Measurements from ENCODE around the gene ZNF175.
"Not testable (repeated sequence)": the region's sequence is repeated elsewhere in the genome, so short reads cannot be mapped to it uniquely, and the experiment has no call there.

ZNF175 gene

DNA sequence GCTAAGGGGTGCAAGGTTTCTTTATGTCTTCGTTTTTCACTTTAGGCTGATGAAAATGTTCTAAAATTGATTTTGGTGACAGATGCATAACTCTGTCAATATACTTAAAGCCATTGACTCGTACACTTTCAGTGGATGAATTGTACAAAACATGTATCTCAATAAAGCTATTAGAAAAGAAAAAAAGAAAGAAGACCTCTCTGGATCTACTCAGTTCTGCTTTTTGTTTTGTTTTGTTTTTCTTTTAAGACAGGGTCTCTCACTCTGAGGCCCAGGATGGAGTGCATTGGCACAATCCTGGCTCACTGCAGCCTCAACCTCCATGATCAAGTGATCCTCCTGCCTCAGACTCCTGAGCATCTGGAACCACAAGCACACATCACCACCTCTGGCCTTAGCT lies 55.6 kb downstream of the ZNF175 start:
- FAIRE-seq (no peak), DNase-seq (ENCODE audit: low spot score) (no peak)

DNA sequence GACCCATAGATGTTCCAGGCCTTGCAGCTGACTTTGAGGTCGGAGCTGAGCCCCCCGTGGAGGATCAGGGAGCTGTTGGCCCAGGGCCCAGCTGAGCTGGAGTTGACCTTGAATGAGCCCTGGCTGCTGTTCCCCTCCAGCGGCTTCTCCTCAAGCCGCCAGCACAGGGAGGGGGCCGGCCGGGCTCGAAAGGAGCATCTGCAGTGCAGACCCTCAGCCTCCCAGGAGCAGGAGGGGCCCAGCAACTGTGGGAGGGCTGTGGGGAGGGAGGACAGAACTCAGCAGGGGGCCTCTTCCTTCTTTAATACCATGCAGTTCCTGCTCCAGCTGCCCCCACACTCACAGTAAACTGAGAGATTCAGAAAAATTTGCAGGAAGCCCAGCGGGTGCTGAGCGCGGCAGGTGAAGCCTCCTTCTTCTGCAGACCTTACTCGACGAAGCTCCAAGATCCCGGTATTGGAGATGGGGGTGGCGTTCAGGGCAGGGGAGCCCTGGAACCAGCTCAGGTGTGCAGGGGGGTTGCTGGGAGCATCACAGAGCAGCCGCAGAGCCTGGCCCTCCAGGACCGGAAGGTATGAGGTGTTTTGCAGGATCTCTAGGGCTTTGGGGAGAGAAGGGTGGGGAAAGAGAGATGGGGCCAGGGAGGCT lies 56.5 kb downstream of the ZNF175 start:
- FAIRE-seq: no peak
- no peak for DNase-seq (ENCODE audit: low spot score)

DNA sequence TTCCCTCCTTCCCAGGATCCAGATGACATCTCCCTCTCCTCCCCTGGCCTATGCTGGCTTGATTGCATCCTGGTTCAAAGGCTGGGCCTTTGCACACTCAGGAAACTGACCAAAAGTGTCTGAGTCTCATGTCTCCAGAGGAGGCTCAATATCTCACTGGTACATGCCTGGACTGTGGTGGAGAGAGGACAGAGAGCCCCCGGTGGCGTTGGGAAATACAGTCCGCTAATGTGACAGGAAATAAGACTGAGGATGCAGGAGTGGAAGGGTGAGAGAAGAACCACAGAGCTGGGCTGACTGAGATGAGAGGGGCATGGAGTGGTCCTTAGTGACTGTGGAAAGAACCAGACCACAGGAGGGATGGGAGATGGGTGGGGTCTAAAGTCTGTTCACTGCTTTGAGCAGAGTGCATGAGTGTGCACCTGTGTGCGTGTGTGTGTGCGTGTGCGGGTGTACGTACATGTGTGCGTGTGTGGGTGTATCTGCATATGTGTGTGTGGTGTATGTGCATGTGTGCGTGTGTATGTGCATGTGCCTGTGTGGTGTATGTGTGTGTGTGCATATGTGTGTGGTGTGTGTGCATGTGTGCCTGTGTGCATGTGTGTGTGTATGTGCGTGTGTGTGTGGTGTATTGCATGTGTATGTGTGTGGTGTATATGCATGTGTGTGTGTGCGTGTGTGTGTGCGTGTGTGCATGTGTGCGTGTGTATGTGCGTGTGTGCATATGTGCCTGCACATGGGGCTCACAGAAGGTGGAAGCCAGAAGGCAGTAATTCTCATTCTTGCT lies 57.3 kb downstream of the ZNF175 start:
- DNase-seq (ENCODE audit: low spot score): no peak
- no peak for FAIRE-seq

DNA sequence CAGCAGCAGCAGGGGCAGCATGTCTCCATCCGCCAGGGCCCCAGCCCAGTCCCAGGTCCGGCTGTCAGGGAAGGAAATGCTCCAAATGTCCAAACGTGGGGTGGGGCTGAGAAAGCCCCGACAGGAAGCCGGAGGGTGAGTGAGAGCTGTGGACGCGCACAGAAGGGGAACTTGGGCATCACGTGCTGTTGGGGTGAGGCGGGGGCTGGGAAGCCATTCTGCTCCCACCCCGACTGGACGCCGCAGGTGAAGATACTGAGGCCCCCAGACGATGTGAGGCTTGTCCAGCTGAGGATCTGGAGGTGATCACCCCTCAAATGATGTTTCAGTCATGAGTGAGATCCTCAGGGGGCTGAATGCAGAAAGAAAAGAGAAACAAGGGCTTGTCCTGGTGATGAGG lies 59.2 kb downstream of the ZNF175 start, which contains the start of gene SIGLEC5:
SIGLEC5 (minus strand) TSS at position 87 of the 400 bp plus-strand sequence; CDS start at position 21, 66 bp downstream.
- DNase-seq (ENCODE audit: low spot score); FAIRE-seq: not testable (repeated sequence)

DNA sequence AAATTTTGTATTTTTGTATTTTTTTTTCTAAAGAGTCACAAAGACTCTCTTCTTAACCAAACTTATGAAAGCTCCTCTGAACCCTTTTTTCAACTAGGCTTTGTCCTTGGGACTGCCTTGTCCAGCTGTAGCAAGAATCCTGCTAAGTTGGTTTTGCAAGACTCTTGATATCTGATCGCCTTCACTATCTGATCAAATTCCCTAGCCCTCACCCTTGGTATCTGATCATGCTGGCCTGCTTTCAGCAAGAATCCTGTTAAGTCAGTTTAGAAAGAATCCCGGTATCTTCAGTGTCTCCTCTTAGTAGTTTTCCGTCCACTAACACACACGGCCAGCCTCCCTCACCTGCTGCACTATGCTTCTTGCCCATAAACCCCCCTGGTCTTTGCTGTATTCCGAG lies 61.0 kb downstream of the ZNF175 start:
- no peak for FAIRE-seq
- DNase-seq (ENCODE audit: low spot score): no peak

DNA sequence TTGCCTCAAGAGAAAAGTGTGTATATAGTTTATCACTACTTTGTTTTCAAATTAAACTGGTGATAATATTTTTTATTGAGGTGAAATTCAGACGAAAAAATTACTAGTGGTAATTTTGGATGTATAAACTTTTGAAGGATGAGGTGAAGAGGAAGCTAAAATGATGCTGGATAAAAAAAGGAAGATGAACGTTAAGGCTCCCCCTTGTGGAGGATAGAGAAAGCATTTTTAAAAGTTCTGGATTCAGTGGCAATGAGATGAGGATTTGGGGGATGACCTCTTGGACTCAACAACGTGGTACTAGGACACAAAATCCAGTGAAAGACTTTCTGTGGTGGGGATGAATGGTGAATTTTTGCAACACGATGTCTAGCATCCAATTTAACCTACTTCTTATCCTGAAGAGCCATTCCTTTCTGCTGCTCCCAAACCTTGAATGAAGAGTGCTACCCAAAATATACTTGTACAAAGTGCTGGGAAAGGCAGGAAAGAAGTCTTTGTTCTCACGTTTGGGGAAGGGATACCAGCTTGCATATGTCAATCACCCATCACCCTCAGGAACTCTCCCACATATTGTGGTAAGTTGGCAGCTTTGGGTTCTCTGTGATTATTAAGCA lies 66.4 kb downstream of the ZNF175 start:
- no peak for DNase-seq (ENCODE audit: low spot score)
- no peak for FAIRE-seq

DNA sequence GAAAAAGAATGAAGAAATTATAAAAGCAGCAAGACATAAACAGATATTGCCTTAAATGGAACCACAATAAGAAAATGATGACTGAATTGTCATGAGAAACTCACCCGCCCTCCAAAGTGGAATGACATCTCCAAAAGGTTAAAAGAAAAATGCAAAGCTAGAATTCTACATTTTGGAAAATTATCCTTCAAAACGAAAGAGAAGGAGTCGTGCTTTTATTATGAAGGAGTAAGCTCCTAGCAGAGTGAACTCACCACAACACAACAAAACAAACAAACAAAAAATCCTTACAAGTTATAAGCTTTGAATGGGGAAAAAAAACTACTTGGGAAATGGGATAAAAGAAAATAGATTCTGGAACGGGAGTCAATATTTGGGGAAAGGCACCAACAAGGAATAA lies 68.8 kb downstream of the ZNF175 start:
- DNase-seq (ENCODE audit: low spot score) (no peak), FAIRE-seq (no peak)

DNA sequence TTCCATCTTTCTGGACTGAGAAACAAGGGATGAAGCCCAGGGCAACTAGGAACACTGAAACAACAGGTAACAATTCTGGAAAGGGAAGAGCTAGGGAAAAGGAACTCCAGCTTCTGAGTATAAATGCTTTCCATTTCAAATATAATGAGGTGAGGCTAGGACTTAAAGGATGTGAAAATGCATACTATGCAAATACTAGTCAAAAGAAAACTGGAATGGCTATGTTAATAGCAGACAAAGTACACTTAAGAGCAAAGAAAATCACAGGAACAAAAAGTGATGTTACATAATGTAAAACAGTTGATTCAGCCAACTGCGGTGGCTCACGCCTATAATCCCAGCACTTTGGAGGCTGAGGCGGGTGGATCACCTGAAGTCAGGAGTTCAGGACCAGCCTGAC lies 69.3 kb downstream of the ZNF175 start:
- FAIRE-seq: no peak
- DNase-seq (ENCODE audit: low spot score): no peak

DNA sequence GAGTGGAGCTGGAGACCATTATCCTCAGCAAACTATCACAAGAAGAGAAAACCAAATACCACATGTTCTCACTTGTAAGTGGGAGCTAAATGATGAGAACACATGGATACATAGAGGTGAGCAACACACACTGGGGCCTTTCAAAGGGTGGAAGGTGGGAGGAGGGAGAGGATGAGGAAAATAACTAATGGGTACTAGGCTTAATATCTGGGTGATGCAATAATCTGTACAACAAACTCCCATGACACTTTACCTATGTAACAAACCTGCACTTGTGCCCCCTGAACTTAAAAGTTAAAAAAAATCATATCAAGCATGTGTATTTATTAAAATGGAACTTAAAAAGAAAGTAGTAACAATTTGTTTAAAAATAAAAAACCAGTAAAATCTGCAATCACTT lies 70.6 kb downstream of the ZNF175 start:
- no peak for FAIRE-seq

More for the DNA sequence above, 70.6 kb downstream of the ZNF175 start:
- no peak for DNase-seq (ENCODE audit: low spot score)

All from RCC 7860 (cell line).